Stimulated activated naive CD8-positive, alpha-beta T cell treated with anti-CD3 and anti-CD28 coated beads, Interleukin-15, Interleukin-2, amounts not matched to agents 100 U/mL and 50 U/mL, for 24 hours (primary cell): ENCODE data around the gene ZNF701.
"Not testable (repeated sequence)": the region's sequence is repeated elsewhere in the genome, so short reads cannot be mapped to it uniquely, and the experiment has no call there.

ENCODE experiments used
- ATAC-seq: fragments of 150-1000 bp; cut with Tn5 transposase; one replicate; pipeline ENCODE4 v1.10.0; 2021
- DNase-seq: peaks from one replicate; pipeline ENCODE4 v3.0.0; 2021

ZNF701 gene

DNA sequence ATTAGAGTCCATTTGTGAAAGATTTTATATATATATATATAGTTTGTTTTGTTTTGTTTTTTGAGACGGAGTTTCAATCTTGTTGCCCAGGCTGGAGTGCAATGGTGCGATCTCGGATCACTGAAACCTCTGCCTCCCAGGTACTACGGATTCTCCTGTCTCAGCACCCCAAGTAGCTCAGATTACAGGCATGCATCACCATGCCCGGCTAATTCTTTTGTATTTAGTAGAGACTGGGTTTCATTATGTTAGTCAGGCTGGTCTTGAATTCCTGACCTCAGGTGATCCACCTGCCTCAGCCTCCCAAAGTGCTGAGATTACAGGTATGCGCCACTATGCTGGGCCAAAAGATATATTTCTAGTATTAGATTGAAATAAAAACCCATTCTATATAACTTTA is 4.0 kb upstream of the ZNF701 start:
- DNase-seq, result no peak
- ATAC-seq, result no peak

DNA sequence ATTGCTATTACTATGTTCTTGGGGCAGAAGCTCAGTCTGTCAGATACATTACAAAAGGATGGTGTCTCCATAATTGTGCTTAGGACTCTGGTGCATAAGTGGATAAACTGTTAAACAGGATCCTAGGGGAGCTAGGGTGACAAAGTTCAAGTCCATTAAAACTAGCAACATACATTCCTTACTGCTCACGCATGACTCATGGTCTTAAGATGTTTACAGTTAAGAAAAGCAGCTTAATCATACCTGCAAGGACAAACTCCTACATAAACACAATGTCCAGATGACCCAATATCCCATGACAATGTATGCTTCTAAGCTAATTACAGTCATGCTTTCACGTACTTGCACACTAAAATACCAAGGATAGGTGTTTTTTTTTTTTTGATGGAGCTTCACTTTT is 3.5 kb upstream of the ZNF701 start:
- no peak for ATAC-seq
- no peak for DNase-seq

DNA sequence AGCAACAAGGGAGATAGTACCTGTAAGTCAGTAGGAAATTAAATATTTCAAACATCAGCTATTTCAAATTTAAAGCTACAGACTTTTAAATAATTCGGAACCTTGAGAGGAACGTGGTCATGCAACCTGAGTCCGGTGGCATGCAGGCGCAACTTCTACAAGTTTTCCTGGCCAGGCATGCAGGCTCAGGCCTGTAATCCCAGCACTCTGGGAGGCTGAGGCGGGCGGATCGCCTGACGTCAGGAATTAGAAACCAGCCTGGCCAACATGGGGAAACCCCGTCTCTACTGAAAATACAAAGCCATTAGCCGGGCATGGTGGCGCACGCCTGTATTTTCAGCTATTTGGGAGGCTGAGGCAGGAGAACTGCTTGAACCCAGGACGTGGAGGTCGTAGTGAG is 2.2 kb upstream of the ZNF701 start:
- DNase-seq, result no peak
- ATAC-seq, result no peak

DNA sequence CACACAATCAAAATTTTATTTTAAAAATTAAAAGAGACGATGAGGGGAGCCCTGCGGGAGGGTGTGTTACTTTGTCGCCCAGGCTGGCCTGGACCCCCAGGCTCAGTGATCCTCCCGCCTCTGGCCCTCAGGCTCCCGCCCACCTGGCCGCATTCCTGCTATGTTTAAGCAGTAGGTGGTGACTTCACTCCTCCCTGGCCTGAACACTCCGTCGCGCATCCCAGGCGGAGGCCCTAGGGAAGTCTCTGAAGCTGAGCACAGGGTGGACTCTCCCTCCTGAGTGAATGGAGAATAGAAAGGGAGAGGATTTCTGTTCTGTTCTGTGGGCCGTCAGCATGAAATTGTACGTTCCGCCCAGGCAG is 468 bp upstream of the ZNF701 start:
- DNase-seq, result peak; percentile 13

DNA sequence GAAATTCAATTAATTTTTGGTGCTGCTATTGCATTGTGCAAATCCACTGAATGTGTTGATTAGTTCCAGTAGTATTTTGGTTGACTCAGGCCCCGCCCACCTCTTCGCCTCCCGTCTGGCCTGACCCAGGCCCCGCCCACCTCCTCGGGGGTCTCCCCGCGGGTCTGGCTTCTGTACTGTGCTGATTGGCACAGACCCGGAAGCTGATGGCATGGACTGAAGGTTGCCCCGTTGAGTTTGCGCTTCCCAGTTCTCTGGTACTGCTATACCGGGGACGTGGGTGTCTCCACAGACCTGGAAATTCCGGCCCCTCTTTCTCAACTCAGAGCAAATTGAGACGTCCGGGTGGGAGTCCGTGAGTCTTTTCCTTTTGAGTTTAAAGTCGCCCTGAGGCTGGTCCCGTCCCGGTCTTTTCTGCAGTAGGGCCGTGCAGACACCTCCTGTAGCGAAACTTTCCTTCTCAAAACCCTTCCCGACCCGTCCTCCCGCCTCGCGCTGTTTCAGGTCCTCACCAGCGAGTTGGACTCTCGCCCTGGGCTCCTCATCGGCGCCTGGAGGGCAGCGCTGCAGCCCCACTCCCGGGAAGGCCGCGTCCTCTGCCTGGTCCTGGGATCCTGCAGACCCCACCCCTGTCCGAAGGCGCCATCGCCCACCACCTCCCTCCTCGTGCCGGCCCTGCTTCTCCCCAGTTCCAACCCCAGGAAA is 14.8 kb downstream of the ZNF701 start:
- DNase-seq (no peak), ATAC-seq (no peak)

More for the DNA sequence above, 468 bp upstream of the ZNF701 start:
- not testable (repeated sequence) for ATAC-seq

DNA sequence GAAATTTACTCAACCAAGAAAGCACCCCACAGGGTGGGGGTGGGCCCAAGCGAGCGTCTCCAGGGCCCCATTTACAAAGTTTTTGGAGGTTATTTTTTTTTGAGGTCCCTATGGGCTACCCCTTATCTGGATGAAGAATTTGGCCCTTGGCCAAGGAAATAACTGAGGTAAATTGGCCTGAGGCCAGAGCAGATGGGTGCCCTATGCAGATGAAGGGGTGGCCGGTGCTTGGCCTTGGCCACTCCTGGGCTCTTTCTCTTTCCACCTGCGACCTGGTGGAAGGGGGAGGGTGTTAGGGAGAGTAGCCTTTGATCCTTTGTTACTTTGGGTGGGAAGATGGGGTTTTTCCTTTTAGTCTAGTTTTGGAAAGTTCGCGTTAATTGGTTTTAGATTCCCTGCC is 15.5 kb downstream of the ZNF701 start:
- DNase-seq (no peak), ATAC-seq (no peak)

DNA sequence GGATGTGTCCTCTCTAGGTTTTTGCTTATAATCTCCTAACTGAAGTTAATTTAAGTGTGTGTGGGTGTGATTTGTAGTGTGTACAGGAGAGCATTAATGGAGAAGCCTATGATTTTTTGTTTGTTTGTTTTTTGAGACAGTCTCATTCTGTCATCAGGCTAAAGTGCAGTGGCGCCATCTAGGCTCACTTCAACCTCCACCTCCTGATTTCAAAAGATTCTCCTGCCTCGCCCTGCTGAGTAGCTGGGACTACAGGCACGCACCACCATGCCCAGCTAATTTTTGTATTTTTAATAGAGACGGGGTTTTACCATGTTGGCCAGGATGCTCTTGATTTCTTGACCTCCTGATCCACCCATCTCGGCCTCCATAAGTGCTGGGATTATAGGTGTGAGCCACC is 20.6 kb downstream of the ZNF701 start:
- ATAC-seq (no peak), DNase-seq (no peak)

DNA sequence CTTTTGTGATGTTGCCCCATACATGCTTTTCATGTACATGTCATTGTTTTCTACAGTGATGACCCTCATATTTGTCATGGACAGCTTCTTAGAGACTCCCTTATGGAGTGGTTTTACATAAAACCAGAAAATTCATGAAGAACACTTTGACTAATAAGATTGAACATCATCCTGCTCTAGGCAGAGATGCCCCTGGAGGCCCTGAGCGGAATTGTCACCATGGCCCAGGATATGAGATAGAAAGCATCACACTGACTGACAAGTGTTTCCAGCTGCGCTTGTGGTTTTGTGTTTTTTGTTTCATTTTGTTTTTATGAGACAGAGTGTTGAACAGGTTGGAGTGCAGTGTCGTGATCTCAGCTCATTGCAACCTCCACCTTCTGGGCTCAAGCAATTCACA is 22.2 kb downstream of the ZNF701 start:
- ATAC-seq (peak; percentile 46), DNase-seq (no peak)

DNA sequence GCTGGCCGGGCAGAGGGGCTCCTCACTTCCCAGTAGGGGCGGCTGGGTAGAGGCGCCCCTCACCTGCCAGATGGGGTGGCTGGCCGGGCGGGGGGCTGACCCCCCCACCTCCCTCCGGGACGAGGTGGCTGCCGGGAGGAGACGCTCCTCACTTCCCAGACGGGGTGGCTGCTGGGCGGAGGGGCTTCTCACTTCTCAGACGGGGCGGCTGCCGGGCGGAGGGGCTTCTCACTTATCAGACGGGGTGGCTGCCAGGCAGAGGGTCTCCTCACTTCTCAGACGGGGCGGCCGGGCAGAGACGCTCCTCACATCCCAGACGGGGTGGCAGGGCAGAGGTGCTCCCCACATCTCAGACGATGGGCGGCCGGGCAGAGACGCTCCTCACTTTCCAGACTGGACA is 23.4 kb downstream of the ZNF701 start:
- not testable (repeated sequence) for DNase-seq, ATAC-seq

DNA sequence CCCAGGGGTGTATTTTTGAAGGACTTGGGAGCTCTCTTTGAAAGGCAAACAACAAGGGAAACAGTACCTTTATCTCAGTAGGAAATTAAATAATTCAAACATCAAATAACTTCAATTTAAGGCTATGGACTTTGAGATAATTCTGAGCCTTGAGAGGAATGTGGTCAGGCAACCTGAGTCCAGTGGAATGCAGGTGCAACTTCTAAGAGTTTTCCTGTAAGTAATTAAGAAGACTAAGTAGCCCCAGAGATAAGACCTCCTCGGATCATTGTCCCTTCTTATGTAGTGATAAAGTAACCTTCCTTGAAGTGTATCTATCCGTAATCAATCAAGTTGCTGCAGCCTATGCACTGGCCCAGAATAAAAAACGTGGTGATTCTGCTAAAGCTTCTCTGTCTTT is 29.2 kb downstream of the ZNF701 start:
- ATAC-seq (no peak), DNase-seq (no peak)

DNA sequence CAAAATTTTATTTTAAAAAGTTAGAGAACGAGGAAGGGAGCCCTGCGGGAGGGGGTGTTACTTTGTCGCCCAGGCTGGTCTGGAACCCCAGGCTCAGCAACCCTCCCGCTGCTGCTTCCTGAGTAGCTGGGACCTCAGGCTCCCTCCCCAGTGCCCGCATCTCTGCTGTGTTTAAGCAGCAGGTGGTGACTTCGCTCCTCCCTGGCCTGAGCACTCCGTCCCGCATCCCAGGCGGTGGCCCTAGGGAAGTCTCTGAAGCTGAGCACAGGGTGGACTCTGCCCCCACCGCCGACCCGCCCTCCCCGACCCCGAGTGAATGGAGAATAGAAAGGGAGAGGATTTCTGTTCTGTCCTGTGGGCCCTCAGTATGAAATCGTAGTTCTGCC is 30.5 kb downstream of the ZNF701 start:
- DNase-seq (peak; percentile 23), ATAC-seq (peak; percentile 15)

DNA sequence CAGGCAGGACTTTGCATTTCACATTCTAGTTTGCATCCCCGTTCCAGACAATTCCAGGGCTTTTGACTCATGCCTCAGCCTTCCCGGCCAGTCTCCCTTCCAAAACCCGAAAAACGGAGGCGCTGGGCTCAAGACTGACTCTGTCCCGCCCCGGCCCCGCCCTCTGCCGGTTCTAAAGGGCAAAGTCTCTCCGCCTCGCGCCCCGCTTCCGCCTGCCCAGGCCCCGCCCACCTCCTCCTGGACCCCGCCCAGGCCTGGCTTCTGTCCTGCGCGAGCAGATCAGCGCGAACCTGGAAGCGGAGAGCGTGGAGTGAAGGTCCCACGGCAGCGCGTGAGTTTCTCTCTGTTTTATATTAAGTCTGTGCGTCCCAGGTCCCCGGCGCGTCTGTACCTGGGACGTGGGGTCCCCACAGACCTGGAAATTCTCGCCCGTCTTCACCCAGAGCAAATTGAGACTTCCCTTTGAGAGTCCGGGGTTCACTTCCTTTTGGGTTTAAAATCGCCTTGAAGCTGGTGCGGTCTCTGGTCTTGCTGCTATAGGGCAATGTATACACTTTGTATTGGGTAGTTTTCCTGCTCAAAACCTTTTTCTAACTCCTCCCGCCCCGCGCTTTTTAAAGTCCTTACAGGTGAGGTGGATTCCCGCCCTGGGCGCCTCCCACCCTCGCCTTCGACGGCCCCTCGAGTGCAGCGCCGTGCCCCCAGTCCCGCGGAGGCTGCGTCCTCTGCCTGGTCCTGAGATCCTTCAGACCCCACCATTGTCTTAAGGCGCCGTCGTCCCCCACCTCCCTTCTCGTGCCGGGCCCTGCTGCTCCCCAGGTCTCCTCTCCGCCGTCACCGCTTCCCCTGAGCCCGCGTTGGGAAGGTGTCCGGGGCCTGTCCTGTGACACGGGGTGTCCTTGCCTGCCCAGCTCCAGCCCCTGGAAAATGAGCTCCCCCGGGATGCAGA is 31.2 kb downstream of the ZNF701 start:
- DNase-seq (peak; percentile 96), ATAC-seq (peak; percentile 99)

DNA sequence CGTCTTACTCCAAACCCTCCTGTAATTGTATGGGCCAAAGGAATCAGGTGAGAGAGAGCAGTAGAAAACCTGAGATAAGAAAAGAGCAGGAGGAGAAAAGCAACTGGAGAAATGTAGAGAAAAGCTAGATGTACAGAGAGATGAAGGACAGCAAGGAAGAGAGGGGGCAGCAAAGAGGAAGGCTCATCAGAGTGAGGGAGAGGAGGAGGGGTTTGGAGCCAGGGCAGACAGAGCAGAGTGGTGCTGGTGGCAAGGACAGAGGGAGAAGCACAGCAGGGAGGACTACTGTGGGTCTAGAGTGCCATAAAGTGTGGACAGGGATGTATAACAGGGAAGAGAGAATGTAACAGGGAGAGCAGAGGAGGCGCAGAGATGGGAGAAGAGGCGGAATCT is 31.9 kb downstream of the ZNF701 start:
- not testable (repeated sequence) for ATAC-seq, DNase-seq

DNA sequence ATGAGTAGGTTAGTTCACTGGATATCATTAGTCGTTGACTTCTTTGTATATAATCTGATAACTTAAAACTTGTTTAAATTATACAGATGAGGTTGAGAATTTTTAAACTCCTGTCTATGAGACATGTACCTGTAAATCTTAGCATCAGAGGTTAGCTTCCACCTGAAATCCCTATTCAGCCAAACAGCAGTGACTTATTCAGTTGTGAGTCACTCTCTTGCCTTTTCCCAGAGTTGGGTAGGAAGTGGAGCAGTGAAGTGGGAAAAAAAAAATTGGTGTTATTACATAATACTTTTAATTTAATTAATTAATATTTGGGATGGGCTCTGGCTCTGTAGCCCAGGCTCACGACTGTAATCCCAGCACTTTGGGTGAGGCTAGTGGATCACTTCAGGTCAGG is 32.9 kb downstream of the ZNF701 start:
- no peak for ATAC-seq
- no peak for DNase-seq

DNA sequence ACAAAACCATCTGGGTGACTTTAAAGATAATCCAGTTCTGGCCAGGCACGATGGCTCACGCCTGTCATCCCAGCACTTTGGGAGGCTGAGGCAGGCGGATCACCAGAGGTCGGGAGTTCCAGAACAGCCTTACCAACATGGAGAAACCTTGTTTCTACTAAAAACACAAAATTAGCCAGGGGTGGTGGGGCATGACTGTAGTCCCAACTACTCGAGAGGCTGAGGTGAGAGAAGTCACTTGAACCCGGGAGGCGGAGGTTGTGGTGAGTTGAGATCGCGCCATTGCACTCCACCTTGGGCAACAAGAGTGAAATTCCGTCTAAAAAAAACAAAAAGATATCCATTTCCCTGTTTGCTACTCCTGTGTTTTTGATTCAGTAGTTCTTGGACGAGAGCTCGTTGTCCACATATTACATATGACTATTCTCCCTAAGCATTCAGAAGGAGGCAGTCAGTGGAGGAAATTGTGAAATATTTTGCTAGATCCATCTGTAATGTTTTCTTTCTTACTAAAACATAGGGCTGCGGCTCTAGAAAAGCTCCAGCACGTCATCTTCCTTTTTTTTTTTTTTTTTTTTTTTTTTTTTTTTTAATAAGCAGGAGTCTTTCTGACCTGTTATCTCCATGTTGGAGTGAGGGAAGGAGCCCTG is 33.6 kb downstream of the ZNF701 start:
- DNase-seq (no peak), ATAC-seq (no peak)

DNA sequence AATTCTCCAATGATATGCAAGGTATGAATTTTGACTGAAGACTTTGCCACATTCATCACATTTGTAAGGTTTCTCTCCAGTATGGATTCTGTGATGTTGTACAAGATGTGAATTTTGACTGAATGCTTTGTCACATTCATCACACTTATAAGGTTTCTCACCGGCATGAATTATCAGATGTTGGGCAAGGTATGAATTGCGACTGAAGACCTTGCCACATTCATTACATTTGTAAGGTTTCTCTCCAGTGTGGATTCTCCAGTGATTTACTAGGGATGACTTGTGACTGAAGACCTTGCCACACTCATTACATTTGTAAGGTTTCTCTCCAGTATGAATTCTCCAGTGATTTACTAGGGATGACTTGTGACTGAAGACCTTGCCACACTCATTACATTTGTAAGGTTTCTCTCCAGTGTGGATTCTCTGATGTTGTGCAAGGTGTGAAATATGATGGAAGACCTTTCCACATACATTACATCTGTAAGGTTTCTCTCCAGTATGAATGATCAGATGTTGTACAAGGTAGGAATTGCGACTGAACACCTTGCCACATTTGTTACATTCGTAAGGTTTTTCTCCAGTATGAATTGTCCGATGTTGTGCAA is 43.3 kb downstream of the ZNF701 start:
- ATAC-seq, result no peak
- no peak for DNase-seq

DNA sequence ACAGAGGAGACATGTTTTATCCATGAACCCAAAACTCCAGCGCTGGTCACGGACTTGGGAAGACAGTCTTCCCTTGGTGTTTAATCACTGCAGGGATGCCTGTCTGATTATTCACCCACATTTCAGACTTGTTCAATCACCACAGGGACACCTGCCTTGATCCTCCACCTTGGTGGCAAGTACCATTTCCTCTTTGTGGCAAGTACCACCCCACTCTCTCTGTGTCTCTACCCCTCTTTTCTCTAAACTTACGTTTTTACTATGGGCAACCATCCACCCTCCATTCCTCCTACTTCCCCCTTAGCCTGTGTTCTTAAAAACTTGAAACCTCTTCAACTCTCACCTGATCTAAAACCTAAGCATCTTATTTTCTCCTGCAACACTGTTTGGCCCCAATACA is 51.3 kb downstream of the ZNF701 start:
- no peak for ATAC-seq
- DNase-seq, result no peak

DNA sequence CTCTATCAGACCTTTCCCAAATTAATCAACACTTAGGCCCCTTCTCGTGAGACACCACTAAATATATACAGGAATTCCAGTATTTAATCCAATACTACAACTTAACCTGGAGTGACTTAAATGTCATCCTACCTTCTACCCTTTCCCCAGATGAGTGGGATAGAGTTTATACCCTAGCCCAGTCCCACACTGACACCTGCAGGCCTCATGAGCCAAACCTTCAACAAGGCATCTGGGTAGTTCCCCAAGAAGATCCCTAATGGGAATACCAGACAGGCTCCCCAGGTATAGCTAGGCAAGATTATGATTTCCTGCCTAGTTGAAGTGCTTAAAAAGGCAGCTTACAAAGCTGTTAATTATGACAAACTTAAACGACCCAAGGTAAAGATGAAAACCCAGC is 52.2 kb downstream of the ZNF701 start:
- no peak for DNase-seq
- no peak for ATAC-seq

DNA sequence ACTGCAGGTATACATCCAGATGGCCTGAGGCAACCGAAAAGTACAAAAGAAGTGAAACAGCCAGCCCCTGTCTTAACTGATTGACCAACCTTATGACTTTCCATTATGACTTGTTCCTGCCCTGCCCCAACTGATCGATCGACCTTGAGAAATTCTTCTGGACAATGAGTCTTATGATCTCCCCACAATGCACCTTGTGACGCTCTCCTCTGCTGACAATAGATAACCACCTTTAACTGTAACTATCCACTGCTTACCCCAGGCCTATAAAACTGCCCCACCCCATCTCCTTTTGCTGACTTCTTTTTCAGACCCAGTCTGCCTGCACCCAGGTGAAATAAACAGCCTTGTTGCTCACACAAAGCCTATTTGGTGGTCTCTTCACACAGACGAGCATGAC is 56.8 kb downstream of the ZNF701 start:
- ATAC-seq, result no peak

DNA sequence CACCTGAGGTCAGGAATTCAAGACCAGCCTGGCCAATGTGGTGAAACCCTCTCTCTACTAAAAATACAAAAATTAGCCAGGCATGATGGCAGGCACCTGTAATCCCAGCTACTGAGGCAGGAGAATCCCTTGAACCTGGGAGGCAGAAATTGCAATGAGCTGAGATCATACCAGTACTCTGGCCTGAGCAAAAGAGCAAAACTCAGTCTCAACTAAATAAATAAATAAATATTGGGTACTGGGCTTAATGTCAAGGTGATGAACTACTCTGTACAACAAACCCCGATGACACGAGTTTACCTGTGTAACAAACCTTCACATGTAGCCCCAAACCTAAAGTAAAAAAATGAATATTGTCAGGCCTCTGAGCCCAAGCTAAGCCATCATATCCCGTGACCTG is 57.4 kb downstream of the ZNF701 start:
- not testable (repeated sequence) for ATAC-seq, DNase-seq

More for the DNA sequence above, 56.8 kb downstream of the ZNF701 start:
- no peak for DNase-seq

DNA sequence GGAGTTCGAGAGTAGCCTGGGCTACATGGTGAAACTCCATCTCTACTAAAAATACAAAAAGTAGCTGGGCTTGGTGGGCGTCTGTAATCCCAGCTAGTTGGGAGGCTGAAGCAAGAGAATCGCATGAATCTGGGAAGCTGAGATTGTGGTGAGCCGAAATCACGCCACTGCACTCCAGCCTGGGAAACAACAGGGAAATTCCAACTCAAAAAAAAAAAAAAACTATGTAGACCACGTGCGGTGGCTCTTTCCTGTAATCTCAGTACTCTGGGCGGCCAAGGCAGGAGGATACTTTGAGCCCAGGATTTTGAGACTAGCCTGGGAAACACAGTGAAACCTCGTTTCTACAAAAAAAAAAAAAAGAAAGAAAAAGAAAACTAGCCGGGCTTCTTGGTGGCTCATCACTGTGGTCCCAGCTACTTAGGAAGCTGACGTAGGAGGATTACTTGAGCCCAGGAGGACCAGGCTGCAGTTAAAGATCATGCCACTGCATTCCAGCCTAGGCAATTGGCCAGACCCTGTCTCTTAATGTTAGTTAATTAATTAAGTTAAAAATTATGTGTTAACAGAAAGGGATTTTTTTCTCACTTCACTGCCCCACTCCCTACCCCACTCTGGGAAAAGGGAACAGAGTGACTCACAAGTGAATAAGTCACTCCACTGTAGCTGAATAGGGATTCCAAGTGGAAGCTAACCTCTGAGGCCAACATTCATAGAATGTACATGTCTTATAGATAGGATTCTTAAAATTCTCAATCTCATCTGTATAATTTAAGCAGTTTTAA is 65.9 kb downstream of the ZNF701 start:
- DNase-seq, result no peak
- ATAC-seq, result no peak
